OCI-M1 (cell line): ENCODE results near the gene VPS26A.
"Not testable (repeated sequence)": the region's sequence is repeated elsewhere in the genome, so short reads cannot be mapped to it uniquely, and the experiment has no call there.

Experiments used
- DNase-seq: peaks from one replicate; lab custom pipeline; 2025; lab: John Stamatoyannopoulos, UW

VPS26A gene

GRCh38 chr10:69103784-69104183 is 20.2 kb upstream of the VPS26A start:
- no peak for DNase-seq

- DNase-seq: no peak
These were observed 18.8 kb upstream of the VPS26A start for GRCh38 chr10:69104994-69105790.

DNA sequence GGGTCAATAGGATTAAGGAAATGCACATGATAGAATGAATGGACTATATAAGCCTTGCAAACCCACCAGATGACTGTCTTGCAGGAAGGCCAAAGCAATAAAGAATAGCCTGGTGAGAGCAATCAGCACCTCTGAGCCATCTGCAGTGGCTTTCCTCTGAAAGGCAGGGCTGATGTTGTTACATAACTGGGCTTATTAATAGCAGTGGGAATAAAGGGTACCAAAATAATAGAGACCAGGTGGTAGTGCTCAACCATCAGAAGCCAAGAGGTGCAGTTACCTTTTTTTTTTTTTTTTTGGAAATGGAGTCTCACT is 16.8 kb upstream of the VPS26A start:
- no peak for DNase-seq

DNA sequence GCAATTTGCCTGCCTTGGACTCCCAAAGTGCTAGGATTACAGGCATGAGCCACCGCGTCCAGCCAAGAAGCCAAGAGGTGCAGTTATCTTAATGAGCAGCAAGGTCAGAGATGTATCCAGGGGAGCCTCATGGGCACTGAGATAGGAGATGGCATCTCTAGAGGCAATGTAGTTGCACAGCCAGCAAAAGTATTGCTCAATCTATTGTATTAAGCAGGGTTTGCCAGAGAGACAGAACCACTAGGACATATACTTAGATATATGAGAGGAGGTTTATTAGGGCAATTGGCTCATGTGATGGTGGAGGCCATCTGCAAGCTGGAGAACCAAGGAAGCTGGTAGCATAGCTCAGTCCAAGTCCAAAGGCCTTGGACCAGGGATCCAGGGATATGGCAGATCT is 16.3 kb upstream of the VPS26A start:
- DNase-seq: peak; percentile 20

DNA sequence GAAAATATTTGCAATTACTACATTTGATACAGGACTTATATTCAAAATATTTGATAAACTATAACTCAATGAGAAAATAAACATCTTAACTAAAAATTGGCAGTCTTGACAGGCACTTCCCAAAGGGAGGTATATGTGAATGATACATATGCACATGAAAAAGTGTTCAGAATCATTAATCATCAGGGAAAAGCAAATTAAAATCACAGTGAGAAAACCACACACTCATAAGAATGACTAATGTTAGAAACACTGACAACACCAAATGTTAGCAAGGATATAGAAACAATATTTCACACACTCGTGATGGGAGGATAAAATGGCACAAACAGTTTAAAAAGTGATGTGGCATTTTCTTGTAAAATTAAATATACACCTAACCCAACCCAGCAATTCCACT is 4.1 kb upstream of the VPS26A start:
- no peak for DNase-seq

GRCh38 chr10:69123306-69123746 is 652 bp upstream of the VPS26A start:
- DNase-seq: peak; percentile 93

DNA sequence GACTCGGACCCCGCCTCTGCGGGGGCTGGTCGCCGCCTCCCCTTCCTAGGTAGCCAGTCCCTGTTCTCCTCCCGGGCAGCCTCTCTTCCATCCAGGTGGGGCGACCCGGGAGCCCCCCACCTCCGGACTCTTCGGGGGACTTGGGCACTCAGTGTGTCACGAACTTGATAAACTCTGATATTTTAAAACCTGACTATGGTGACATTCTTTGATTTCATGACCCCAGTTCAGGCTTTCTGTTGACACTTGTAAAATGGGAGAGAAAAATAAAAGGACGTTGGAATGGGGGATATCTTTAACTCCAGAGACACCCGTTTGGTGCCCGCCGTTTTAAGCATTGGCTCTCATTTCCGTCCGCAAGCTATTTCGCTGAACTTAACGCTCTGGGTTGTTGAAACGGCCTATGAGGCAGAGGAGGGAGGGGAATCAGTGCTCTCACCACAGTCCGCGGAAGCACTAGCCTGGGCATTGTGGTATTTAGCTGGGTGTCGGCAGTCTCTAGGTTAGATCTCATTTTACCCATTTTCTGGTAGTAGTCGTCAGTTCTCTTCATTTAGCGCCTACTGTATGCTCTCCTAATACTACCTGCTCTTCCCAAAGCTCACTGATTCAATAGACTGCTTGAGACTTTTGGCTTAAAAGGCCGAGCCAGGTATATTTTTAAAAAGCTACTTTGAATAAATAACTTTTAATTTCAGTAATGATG is 738 bp downstream of the VPS26A start:
- peak; percentile 83 for DNase-seq

DNA sequence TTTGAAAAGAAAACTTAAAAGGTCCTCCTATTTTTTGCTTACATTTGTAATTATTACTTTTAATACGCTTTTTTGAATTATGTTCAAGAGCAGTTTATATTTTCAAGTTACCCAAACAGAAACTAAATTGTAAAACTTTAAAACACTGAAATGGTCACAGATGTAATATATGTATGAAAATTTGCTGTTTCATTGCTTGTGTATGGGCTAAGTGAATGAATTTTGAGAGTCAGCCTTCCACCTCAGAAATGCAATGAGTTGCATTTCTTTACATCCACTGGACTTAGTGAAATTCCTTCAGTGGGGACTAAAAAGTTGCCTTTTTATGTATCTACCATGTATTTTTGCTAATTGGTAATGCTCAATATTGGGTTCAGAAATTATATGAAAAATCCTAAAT is 1.6 kb downstream of the VPS26A start:
- DNase-seq: peak; percentile 49

- DNase-seq: no peak
These were observed 6.3 kb downstream of the VPS26A start for GRCh38 chr10:69130251-69130650.

DNA sequence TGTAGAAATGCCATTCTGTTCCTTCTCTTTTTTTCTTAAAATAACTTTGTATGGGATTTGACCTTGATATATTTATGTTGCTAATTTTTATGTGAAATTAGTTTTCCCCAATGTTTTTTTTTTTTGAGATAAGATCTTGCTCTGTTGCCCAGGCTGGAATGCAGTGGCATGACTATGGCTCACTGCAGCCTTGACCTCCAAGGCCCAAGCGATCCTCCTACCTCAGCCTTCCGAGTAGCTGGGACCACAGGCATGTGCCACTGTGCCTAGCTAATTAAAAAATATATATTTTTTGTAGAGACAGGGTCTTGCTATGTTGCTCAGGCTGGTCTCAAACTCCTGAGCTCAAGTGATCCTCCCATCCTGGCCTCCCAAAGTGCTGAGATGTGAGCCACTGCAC is 16.0 kb downstream of the VPS26A start:
- no peak for DNase-seq

DNA sequence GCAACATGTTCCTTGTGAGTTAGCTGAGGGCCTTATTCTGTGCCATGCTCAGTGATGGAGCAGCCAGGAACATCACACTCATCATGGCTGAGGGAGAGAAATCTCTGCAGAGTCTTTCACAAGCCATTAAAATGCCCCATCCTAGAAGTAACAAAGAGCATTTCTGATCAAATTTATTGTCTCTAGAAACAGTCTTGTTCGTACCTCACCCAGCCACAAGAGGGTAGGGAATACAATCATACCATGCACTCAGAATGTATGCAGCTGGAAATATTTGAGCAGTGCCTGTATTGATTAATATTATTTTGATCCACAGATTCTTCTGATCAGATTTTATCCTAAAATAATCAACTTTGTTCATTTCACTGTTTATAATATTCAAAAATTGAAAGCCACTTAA is 17.3 kb downstream of the VPS26A start:
- DNase-seq: no peak

GRCh38 chr10:69142074-69142473 is 18.1 kb downstream of the VPS26A start:
- not testable (repeated sequence) for DNase-seq

DNA sequence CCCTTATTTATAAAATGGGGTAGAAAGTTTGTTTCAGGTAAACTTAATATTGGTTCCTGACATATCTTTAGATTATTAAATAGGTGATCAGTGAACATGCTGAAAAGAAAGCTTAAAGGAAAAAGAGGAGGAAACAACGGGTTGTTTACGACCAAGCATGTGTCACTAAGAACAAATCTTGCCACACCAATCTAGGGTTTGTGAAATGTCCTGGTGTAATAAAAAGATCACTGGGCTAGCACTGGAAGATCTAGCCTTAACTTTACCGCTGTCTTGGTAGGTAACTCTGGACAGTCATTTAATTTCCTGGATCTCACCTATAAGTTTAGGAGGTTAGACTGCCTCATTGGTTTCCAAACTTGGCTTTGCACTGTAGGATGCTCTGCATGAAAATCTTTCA is 19.0 kb downstream of the VPS26A start:
- DNase-seq: no peak

GRCh38 chr10:69145329-69145728 is 21.4 kb downstream of the VPS26A start:
- DNase-seq: no peak

GRCh38 chr10:69145864-69146263 is 21.9 kb downstream of the VPS26A start:
- DNase-seq: no peak

DNA sequence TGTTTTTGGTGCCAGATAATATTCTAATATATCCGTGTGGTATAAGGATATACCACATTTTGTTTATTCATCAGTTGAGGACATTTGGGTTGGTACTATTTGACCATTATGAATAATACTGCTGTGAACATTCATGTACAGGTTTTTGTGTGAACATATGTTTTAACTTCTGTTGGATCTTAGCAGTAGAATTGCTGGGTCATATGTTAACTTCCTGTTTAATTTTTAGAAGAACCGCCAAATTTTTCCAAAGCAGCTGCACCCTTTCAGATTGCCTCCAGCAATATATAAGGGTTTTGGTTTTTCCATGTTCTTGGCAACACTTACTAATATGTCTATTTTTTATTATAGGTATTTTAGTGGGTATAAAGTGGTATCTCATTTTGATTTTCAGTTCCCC is 22.8 kb downstream of the VPS26A start:
- DNase-seq: peak; percentile 67

DNA sequence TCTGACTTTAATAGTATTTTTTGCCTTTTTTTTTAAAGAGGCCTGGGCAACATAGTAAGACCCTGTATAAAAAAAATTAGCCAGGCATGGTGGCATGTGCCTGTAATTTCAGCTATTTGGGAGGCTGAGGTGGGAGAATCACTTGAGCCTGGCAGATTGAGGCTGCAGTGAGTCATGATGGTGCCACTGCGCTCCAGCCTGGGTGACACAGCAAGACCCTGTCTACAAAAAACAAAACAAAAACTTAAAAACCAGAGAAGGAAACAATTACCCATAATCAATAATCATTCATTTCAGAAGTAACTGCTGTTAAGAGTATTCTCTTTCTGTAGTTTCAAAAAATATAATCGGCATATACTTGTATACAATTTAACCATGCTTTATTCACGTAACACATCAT is 28.0 kb downstream of the VPS26A start:
- no peak for DNase-seq

DNA sequence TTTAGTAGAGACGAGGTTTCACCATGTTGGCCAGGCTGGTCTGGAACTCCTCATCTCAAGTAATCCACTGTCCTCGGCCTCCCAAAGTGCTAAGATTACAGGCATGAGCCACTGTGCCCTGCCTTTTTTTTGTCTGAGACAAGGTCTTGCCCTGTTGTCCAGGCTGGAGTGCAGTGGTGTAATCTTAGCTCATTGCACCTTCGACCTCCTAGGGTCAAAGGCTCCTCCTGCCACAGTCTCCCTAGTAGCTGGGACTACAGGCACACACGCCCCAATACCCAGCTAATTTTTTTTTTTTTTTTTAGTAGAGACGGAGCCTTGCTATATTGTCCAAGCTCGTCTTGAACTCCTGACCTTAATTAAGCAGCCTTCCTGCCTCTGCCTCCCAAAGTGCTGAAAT is 29.2 kb downstream of the VPS26A start:
- no peak for DNase-seq

DNA sequence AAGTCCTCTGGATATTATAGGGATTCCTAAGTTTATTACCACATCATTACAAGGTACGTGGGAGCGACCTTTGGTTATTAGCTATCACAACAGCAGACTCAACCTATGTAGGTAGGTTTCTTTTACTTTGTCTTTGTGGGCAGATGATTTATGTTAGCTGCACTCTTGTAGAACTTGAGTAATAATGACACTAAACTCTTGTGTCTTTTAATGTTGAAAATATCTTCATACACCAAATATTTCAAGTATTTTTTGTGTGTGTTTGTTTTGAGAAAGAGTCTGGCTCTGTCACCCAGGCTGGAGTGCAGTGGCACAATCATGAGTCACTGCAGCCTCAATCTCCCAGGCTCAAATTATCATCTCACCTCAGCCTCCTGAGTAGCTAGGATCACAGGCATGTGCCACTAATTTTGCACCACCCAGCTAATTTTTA is 36.8 kb downstream of the VPS26A start:
- no peak for DNase-seq

- DNase-seq: no peak
These were observed 44.5 kb downstream of the VPS26A start for GRCh38 chr10:69168493-69168892.

- no peak for DNase-seq
These were observed 48.4 kb downstream of the VPS26A start for GRCh38 chr10:69172241-69172982.

- DNase-seq: not testable (repeated sequence)
These were observed 51.3 kb downstream of the VPS26A start for GRCh38 chr10:69175326-69175725.

GRCh38 chr10:69176823-69177222 is 52.8 kb downstream of the VPS26A start:
- peak; percentile 30 for DNase-seq
